Neural progenitor cell (in vitro differentiated cells): Measurements from ENCODE around the gene VAV3. TPM values are rescaled to one million over a fixed set of nuclear protein-coding genes. Genes with fewer than 3 reads are reported as not detected.

ENCODE experiments used
- DNase-seq: peaks from one replicate; pipeline ENCODE4 v3.0.0-alpha.2; 2016; ENCODE audit warnings: low spot score
- H2AFZ ChIP-seq: fragments of 200-600 bp; sonication (generic); replicated peaks from 2 replicates; pipeline ENCODE4 v1.6.1; 2016; ENCODE audit warnings: antibody characterized with exemption
- H3F3A ChIP-seq: fragments of 200-600 bp; sonication (generic); 2 replicates; pipeline ENCODE4 v1.6.1; 2016; ENCODE audit warnings: antibody characterized with exemption, low read depth
- H3K27ac ChIP-seq: fragments of 200-600 bp; sonication (generic); 2 replicates; pipeline ENCODE4 v1.5.1; 2016; ENCODE audit warnings: mild to moderate bottlenecking
- H3K27me3 ChIP-seq: fragments of 200-600 bp; sonication (generic); 2 replicates; pipeline ENCODE4 v1.6.1; 2016; ENCODE audit warnings: mild to moderate bottlenecking, moderate library complexity
- H3K36me3 ChIP-seq: fragments of 200-600 bp; sonication (generic); 2 replicates; pipeline ENCODE4 v1.5.1; 2016
- H3K4me1 ChIP-seq: fragments of 200-600 bp; sonication (generic); 2 replicates; pipeline ENCODE4 v1.6.1; 2016; ENCODE audit warnings: mixed run types
- H3K4me2 ChIP-seq: fragments of 200-600 bp; sonication (generic); 2 replicates; pipeline ENCODE4 v1.6.1; 2016
- H3K4me3 ChIP-seq: fragments of 200-600 bp; sonication (generic); 2 replicates; pipeline ENCODE4 v1.5.1; 2016
- H3K79me2 ChIP-seq: fragments of 200-600 bp; sonication (generic); 2 replicates; pipeline ENCODE4 v1.6.1; 2016; ENCODE audit warnings: low read depth
- H3K9ac ChIP-seq: fragments of 200-600 bp; sonication (generic); 2 replicates; pipeline ENCODE4 v1.6.1; 2016
- H3K9me3 ChIP-seq: fragments of 200-600 bp; sonication (generic); 2 replicates; pipeline ENCODE4 v1.5.1; 2016; ENCODE audit warnings: low read depth
- H4K20me1 ChIP-seq: fragments of 200-600 bp; sonication (generic); 2 replicates; pipeline ENCODE4 v1.6.1; 2016; ENCODE audit warnings: low read depth
- H3K27ac Mint-ChIP-seq: 3 replicates; pipeline ENCODE4 v1.8.0; 2021; ENCODE audit warnings: mixed read lengths
- H3K27me3 Mint-ChIP-seq: 2 replicates; pipeline ENCODE4 v1.8.0; 2022; ENCODE audit warnings: low read depth, mild to moderate bottlenecking, inconsistent platforms, moderate library complexity, mixed read lengths; ENCODE audit not compliant: insufficient read depth
- H3K36me3 Mint-ChIP-seq: 3 replicates; pipeline ENCODE4 v1.8.0; 2021; ENCODE audit warnings: mixed read lengths
- H3K4me1 Mint-ChIP-seq: 3 replicates; pipeline ENCODE4 v1.8.0; 2021; ENCODE audit warnings: mixed read lengths
- H3K4me3 Mint-ChIP-seq: 3 replicates; pipeline ENCODE4 v1.8.0; 2021; ENCODE audit warnings: mild to moderate bottlenecking, moderate library complexity, mixed read lengths
- H3K9me3 Mint-ChIP-seq: 3 replicates; pipeline ENCODE4 v1.8.0; 2020; ENCODE audit warnings: mixed read lengths
- CTCF ChIP-seq: fragments of 200-600 bp; sonication (generic); IDR thresholded peaks from 2 replicates; pipeline ENCODE4 v1.5.1; 2017; ENCODE audit warnings: antibody characterized with exemption, mild to moderate bottlenecking
- EZH2 ChIP-seq: fragments of 200-600 bp; sonication (generic); IDR thresholded peaks from 2 replicates; pipeline ENCODE4 v1.6.1; 2017; ENCODE audit warnings: antibody characterized with exemption, mild to moderate bottlenecking, moderate library complexity
- EZH2phosphoT487 ChIP-seq: fragments of 200-600 bp; sonication (generic); IDR thresholded peaks from 2 replicates; pipeline ENCODE4 v1.6.1; 2017; ENCODE audit warnings: antibody characterized with exemption
- total RNA-seq: library from RNA; depleted of rRNA; stranded (reverse); fragments of >200 nt; gene quantifications from 2 replicates; pipeline ENCODE4 v1.2.3, GENCODE V29; 2015; ENCODE audit warnings: low replicate concordance

Gene VAV3
- total RNA-seq, 1 donor from 2014 or later: 1.7 TPM

- DNase-seq: no peak
- H3K4me3 Mint-ChIP-seq: no peak overlapping the region
- Histone ChIP-seq H3K4me3 (no peak overlapping the region), H3K27ac (no peak overlapping the region), H3K27me3 (no peaks in the 10 kb centered on the region), H3K4me1 (no peaks in the 10 kb centered on the region), H3F3A (no peaks in the 10 kb centered on the region), H2AFZ (no peak overlapping the region), H3K79me2 (no peaks in the 10 kb centered on the region), H4K20me1 (no peaks in the 10 kb centered on the region), H3K36me3 (no peaks in the 10 kb centered on the region), H3K9ac (no peak overlapping the region), H3K9me3 (no peaks in the 10 kb centered on the region), H3K4me2 (no peak overlapping the region)
- H3K4me1 Mint-ChIP-seq: peaks cover 8% of the 10 kb centered on the region
- H3K27me3 Mint-ChIP-seq: peaks cover 4% of the 10 kb centered on the region
- no peaks in the 10 kb centered on the region for H3K36me3 Mint-ChIP-seq
- no peaks in the 10 kb centered on the region for H3K9me3 Mint-ChIP-seq
- TF ChIP-seq EZH2 (no peak), EZH2phosphoT487 (no peak), CTCF (no peak)
- H3K27ac Mint-ChIP-seq: no peak overlapping the region
Measured at GRCh38 chr1:107991371-107992066, 26.5 kb upstream of the VAV3 start.

- H3K27me3 ChIP-seq: no peaks in the 10 kb centered on the region
- no peaks in the 10 kb centered on the region for H3K4me1 ChIP-seq
- no peak overlapping the region for H3K27ac ChIP-seq
- H4K20me1 ChIP-seq: no peaks in the 10 kb centered on the region
- Mint-ChIP-seq H3K9me3 (no peaks in the 10 kb centered on the region), H3K4me1 (peaks cover 8% of the 10 kb centered on the region), H3K27me3 (peaks cover 4% of the 10 kb centered on the region), H3K27ac (no peak overlapping the region), H3K36me3 (no peaks in the 10 kb centered on the region), H3K4me3 (no peak overlapping the region)
- H3F3A ChIP-seq: no peaks in the 10 kb centered on the region
- H3K36me3 ChIP-seq: no peaks in the 10 kb centered on the region
- DNase-seq: no peak
- TF ChIP-seq CTCF: no peak
- no peak for TF ChIP-seq EZH2phosphoT487
- no peak for TF ChIP-seq EZH2
- no peaks in the 10 kb centered on the region for H3K79me2 ChIP-seq
- no peak overlapping the region for H3K9ac ChIP-seq
- no peak overlapping the region for H2AFZ ChIP-seq
- H3K4me3 ChIP-seq: no peak overlapping the region
- no peak overlapping the region for H3K4me2 ChIP-seq
- no peaks in the 10 kb centered on the region for H3K9me3 ChIP-seq
Measured at GRCh38 chr1:107990606-107991005, 25.6 kb upstream of the VAV3 start.

GRCh38 chr1:107981277-107981676 lies 16.3 kb upstream of the VAV3 start:
- Mint-ChIP-seq H3K27ac (no peak overlapping the region), H3K27me3 (no peaks in the 10 kb centered on the region), H3K9me3 (no peaks in the 10 kb centered on the region), H3K4me3 (no peak overlapping the region), H3K4me1 (peaks cover 15% of the 10 kb centered on the region), H3K36me3 (no peaks in the 10 kb centered on the region)
- no peak overlapping the region for H3K9ac ChIP-seq
- no peaks in the 10 kb centered on the region for H3K36me3 ChIP-seq
- H2AFZ ChIP-seq: no peak overlapping the region
- no peaks in the 10 kb centered on the region for H3K27me3 ChIP-seq
- no peaks in the 10 kb centered on the region for H3K9me3 ChIP-seq
- H3K4me3 ChIP-seq: no peak overlapping the region
- H3K27ac ChIP-seq: no peak overlapping the region
- DNase-seq: no peak
- no peaks in the 10 kb centered on the region for H3K79me2 ChIP-seq
- no peaks in the 10 kb centered on the region for H4K20me1 ChIP-seq
- H3F3A ChIP-seq: no peaks in the 10 kb centered on the region
- H3K4me2 ChIP-seq: no peak overlapping the region
- H3K4me1 ChIP-seq: no peaks in the 10 kb centered on the region
- TF ChIP-seq CTCF (no peak), EZH2phosphoT487 (no peak), EZH2 (no peak)
